ENCODE data around the gene AK5. TPM values are rescaled to one million over a fixed set of nuclear protein-coding genes. Genes with fewer than 3 reads are reported as not detected.

The AK5 gene
- total and polyA plus RNA-seq, 9 donors: 0.45 to 3.5 (median 0.82) TPM; not detected in 2

DNA sequence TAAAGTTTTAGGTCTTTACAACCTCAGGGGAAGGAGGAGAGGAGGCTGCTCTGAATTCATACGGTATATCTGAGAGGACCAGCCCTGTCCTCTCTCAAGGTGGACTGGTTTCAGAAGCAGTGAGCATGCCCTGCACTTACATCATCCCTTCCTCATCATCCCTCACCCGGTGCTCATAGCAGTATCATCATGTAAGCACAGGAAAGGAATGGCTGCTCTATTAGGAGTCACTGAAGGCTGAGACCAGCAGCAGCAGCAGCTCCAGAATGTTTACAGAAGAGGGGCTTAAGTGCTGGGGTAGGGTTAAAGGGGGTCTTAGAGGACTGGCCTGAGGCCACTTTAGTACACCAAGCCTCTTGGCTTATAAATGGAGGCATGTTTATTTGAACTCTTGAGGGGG is 185.9 kb downstream of the AK5 start:
- Histone ChIP-seq H3K9me3 (no peaks in the 10 kb centered on the region), H3K36me3 (no peaks in the 10 kb centered on the region), H3K4me3 (no peak overlapping the region), H3K4me1 (ENCODE audit: insufficient read depth) (no peaks in the 10 kb centered on the region), H3K27ac (no peak overlapping the region), H3K27me3 (no peaks in the 10 kb centered on the region)
- TF ChIP-seq POLR2A (IDR thresholded peaks at IDR 0.05): no peak
- TF ChIP-seq EP300 (IDR thresholded peaks at IDR 0.05): no peak
- TF ChIP-seq, protein P1, sequence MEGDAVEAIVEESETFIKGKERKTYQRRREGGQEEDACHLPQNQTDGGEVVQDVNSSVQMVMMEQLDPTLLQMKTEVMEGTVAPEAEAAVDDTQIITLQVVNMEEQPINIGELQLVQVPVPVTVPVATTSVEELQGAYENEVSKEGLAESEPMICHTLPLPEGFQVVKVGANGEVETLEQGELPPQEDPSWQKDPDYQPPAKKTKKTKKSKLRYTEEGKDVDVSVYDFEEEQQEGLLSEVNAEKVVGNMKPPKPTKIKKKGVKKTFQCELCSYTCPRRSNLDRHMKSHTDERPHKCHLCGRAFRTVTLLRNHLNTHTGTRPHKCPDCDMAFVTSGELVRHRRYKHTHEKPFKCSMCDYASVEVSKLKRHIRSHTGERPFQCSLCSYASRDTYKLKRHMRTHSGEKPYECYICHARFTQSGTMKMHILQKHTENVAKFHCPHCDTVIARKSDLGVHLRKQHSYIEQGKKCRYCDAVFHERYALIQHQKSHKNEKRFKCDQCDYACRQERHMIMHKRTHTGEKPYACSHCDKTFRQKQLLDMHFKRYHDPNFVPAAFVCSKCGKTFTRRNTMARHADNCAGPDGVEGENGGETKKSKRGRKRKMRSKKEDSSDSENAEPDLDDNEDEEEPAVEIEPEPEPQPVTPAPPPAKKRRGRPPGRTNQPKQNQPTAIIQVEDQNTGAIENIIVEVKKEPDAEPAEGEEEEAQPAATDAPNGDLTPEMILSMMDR (IDR thresholded peaks at IDR 0.05): no peak
- 40 to 44% (median 42%) methylated on average over 2 of the region's 2 CpGs for WGBS, 3 donors
- intact Hi-C loops (cut with DNase I): no loop called here
- DNase-seq: no peak

DNA sequence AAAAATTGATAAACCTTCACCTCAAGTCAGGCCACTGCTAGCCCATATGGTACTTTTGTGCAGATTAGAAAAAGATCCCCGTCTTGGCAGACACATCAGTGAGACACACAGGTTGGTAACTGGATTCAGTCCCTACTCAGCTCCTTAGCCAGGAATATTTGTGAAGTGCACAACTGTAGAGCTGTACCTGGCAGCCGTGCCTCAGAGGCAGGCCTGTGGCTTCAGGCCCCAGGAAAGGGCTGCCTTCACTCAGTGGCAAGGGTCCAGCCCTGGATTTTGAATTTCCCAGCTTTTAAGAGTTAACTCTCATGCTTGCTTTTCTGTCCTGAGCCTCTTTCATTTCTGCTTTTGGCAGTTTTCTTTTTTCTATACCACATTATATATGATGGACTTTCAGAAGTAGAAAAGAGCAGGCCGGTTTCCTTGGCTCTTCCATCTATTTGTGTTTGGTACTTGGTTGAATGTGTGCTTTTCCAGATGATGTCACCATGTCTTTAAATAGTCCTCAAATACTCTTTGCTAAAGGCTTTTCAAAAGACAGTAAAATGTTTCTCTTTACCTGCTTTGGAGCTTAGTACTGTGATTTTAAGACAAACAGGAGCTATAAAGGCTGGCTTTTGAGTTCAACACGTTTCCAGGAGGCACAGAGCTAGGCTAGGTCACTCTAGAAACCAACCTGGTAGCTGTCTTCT is 186.6 kb downstream of the AK5 start:
- intact Hi-C loops (cut with DNase I): no loop called here
- no peaks in the 10 kb centered on the region for H3K9me3 ChIP-seq
- H3K27me3 ChIP-seq: no peaks in the 10 kb centered on the region
- no peak overlapping the region for H3K27ac ChIP-seq
- no peaks in the 10 kb centered on the region for H3K4me1 ChIP-seq (ENCODE audit: insufficient read depth)
- no peaks in the 10 kb centered on the region for H3K36me3 ChIP-seq
- TF ChIP-seq POLR2A (IDR thresholded peaks at IDR 0.05) (no peak), EP300 (IDR thresholded peaks at IDR 0.05) (no peak)
- TF ChIP-seq, protein P1 (IDR thresholded peaks at IDR 0.05): no peak
- H3K4me3 ChIP-seq: no peak overlapping the region
- no peak for DNase-seq
- 50 to 52% (median 51%) methylated on average over 4 of the region's 4 CpGs for WGBS, 3 donors

DNA sequence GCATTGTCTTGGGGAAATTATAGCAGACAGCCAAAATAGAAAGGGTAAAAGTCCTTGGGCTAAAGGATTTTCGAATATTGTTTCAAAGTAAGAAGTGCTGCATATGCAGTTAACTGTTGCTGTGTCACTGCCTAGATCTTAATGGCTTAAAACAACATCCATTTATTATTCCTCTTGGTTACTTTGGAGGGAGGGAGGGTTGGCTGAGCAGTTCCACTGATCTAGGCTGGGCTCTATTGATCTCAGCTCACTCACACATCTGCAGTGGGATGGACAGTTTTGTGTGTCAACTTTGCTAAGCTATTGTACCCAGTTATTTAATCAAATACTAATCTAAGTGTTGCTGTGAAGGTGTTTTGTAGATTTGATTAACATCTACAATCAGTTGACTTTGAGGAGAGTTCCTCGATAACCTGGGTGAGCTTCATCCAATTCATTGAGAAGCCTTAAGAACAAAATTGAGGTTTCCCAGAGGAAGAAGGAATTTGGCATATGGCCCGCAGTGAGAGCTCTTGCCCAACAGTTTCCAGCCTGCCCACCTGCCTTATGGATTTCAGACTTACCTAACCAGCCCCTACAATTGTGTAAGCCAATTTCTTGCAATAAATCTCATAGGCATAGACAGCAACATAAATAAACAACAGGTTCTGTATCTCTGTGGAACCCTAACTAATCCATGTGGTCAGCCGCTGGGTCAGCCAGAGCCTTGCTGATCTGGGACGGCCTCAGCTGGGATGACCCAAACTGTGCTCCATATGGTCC is 187.3 kb downstream of the AK5 start:
- H3K9me3 ChIP-seq: no peaks in the 10 kb centered on the region
- no peak overlapping the region for H3K27ac ChIP-seq
- no peak for DNase-seq
- no peaks in the 10 kb centered on the region for H3K4me1 ChIP-seq (ENCODE audit: insufficient read depth)
- no peak overlapping the region for H3K4me3 ChIP-seq
- WGBS, 3 donors: 75 to 76% (median 76%) methylated on average over 5 of the region's 5 CpGs
- intact Hi-C loops (cut with DNase I): no loop called here
- H3K36me3 ChIP-seq: no peaks in the 10 kb centered on the region
- TF ChIP-seq EP300 (IDR thresholded peaks at IDR 0.05) (no peak), POLR2A (IDR thresholded peaks at IDR 0.05) (no peak)
- TF ChIP-seq, protein P1 (IDR thresholded peaks at IDR 0.05): no peak
- H3K27me3 ChIP-seq: no peaks in the 10 kb centered on the region

DNA sequence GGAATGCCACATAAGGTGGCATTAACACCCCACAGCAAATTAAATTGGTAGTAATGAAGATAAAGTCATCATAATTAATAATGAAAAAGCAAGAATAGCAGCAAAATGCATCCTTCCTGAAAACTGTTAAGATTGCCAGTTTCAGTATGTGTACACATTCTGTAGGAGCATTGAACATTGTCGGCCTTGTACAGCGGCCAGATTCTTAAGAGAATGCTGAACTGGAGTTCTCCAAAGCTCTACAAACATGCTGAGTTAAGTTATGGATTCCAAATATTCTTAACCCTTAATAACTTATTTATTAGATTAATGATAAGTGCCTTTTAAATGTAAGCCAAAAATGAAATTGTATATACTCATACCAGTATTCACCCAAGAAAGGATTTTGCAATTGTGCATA is 189.9 kb downstream of the AK5 start:
- WGBS, 3 donors: 43 to 66% (median 62%) methylated on average over 2 of the region's 2 CpGs
- DNase-seq: no peak
- Histone ChIP-seq H3K27me3 (no peaks in the 10 kb centered on the region), H3K36me3 (no peaks in the 10 kb centered on the region), H3K4me3 (no peak overlapping the region), H3K27ac (no peak overlapping the region), H3K4me1 (ENCODE audit: insufficient read depth) (no peaks in the 10 kb centered on the region), H3K9me3 (no peaks in the 10 kb centered on the region)
- intact Hi-C loops (cut with DNase I): no loop called here
- TF ChIP-seq POLR2A (IDR thresholded peaks at IDR 0.05) (no peak), EP300 (IDR thresholded peaks at IDR 0.05) (no peak)
- TF ChIP-seq, protein P1 (IDR thresholded peaks at IDR 0.05): no peak

Measured in ovary (tissue), 9 donors.